Pancreas (tissue), 10 donors: ENCODE data around the gene THOC6. TPM values are rescaled to one million over a fixed set of nuclear protein-coding genes. Genes with fewer than 3 reads are reported as not detected.

ENCODE experiments used
- ATAC-seq, 4 donors: fragments of 200-7000 bp; cut with Tn5 transposase; one replicate each; pipeline versions ENCODE4 v1.8.0 to v1.9.1; 2020; ENCODE audit warnings: mild to moderate bottlenecking in 4 of 4, moderate library complexity in 4 of 4
- DNase-seq, 6 donors: peaks; one replicate each; pipeline ENCODE4 v3.0.0-alpha.2; 2020
- FAIRE-seq: peaks from 2 replicates; lab custom pipeline; 2012; peaks lifted over from hg19 to GRCh38; lab: Jason Lieb, UNC
- H3K27ac ChIP-seq, 4 donors: fragments of 200-600 bp; sonication (generic); 1 replicate in 3 of 4; 2 replicates in 1 of 4; pipeline versions ENCODE4 v1.5.0 to v1.8.0; 2020
- H3K27me3 ChIP-seq, 4 donors: fragments of 200-600 bp; one replicate each; pipeline ENCODE4 v1.8.0; 2021
- H3K36me3 ChIP-seq, 3 donors: fragments of 200-600 bp; sonication (generic) in 1 of 3; one replicate each; pipeline versions ENCODE4 v1.5.0 to v1.8.0; 2020 to 2021
- H3K4me1 ChIP-seq, 3 donors: fragments of 200-600 bp; one replicate each; pipeline ENCODE4 v1.8.0; 2021
- H3K4me3 ChIP-seq, 4 donors: fragments of 200-600 bp; sonication (generic) in 2 of 4; one replicate each; pipeline versions ENCODE4 v1.5.0 to v1.8.0; 2020 to 2021
- H3K9me3 ChIP-seq, 4 donors: fragments of 200-600 bp; one replicate each; pipeline ENCODE4 v1.8.0; 2021
- WGBS, 2 donors: extraction: QIAGEN DNeasy Blood & Tissue Kit; methylation state at CpG; one replicate each; pipeline ENCODE4 v1.1.7; 2013; 5-methylcytosine and 5-hydroxymethylcytosine counted together
- intact Hi-C, 3 donors: fragments of 100-400 bp; cut with DNase I; formaldehyde crosslinking; loops; one replicate each; pipeline versions ENCODE4 v1.11.1 to v1.14.2; 2022
- polyA plus RNA-seq, 2 donors: library from polyadenylated mRNA; stranded (reverse); fragments of 200-250 nt; gene quantifications; one replicate each; pipeline ENCODE4 v1.2.3, GENCODE V29; 2013
- total RNA-seq, 6 donors: library from RNA; stranded (reverse); fragmentation: NEBNext Ultra II Directional in 4 of 6; extraction: Animal tissue kit (Norgen Biotek cat#: 25700) in 4 of 6; gene quantifications; one replicate each; pipeline versions ENCODE4 v1.2.1 to v1.2.4, GENCODE V29; 2021 to 2023
- TF ChIP-seq, protein P1 (sequence below), 4 donors: fragments of 200-600 bp; sonication (generic) in 3 of 4; IDR thresholded peaks; one replicate each; pipeline versions ENCODE4 v1.5.0 to v1.8.0; 2021; ENCODE audit warnings: antibody characterized with exemption in 4 of 4
- donor health status: healthy with polysubstance abuse.
- donor health status: DM: no; HTN: no; CAD: no; lungs with moderate emphysema.
- donor health status: DM: no; HTN: no; CAD: no.
- donor health status: control.
- donor health status: control.
- donor health status: Bipolar disorder and iron deficiency.
- donor health status: DM: yes; HTN: yes; CAD: no.
- donor health status: DM: no; HTN: no; CAD: no.
- donor health status: DM: no; HTN: no; CAD: no.
- donor health status: DM: yes; HTN: yes; CAD: no.

THOC6 gene
- total and polyA plus RNA-seq, 8 donors, result 6.2 to 38.2 (median 8.5) TPM

DNA sequence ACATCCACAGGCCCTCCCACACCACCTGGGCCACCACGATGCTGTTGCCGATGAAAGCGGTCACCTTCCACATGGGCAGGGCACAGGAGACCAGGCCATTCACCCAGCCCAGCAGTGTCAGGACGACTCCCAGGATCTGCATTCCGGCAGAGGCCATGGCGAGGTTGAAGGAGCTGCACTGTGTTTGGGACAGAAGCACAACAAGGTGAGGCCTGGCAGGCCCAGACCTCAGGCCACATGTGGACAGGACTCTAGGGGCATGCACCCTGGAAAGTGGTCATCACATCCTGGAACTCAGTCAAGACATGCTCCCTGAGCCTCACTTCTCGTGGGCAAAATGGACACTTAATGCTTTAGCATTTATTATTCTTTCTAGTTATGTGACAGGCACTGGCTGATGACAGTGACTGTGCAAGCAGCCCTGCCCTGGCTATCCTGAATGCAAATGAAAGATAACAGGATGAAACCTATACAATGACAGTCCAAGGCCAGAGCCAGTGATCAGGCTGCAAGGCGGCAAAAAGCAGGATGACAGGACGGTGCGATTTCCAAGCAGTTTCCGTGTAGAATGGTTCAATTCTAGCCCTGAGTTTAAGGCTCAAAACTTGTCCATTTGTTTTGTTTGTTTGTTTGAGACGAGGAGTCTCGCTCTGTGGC is 7.8 kb upstream of the THOC6 start:
- TF ChIP-seq, protein P1, sequence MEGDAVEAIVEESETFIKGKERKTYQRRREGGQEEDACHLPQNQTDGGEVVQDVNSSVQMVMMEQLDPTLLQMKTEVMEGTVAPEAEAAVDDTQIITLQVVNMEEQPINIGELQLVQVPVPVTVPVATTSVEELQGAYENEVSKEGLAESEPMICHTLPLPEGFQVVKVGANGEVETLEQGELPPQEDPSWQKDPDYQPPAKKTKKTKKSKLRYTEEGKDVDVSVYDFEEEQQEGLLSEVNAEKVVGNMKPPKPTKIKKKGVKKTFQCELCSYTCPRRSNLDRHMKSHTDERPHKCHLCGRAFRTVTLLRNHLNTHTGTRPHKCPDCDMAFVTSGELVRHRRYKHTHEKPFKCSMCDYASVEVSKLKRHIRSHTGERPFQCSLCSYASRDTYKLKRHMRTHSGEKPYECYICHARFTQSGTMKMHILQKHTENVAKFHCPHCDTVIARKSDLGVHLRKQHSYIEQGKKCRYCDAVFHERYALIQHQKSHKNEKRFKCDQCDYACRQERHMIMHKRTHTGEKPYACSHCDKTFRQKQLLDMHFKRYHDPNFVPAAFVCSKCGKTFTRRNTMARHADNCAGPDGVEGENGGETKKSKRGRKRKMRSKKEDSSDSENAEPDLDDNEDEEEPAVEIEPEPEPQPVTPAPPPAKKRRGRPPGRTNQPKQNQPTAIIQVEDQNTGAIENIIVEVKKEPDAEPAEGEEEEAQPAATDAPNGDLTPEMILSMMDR (IDR thresholded peaks at IDR 0.05), result no peak
- no peak overlapping the region for H3K4me3 ChIP-seq
- no peaks in the 10 kb centered on the region for H3K36me3 ChIP-seq
- ATAC-seq (no peak), DNase-seq (no peak), FAIRE-seq (no peak)
- H3K27ac ChIP-seq, result no peak overlapping the region
- H3K4me1 ChIP-seq, result peaks cover 6 to 14% (median 9%) of the 10 kb centered on the region in 3 donors
- WGBS, 2 donors, result 86 to 90% methylated on average over 13 of the region's 13 CpGs
- intact Hi-C loops, result no loop called here
- H3K27me3 ChIP-seq, result no peaks in the 10 kb centered on the region
- no peaks in the 10 kb centered on the region for H3K9me3 ChIP-seq

DNA sequence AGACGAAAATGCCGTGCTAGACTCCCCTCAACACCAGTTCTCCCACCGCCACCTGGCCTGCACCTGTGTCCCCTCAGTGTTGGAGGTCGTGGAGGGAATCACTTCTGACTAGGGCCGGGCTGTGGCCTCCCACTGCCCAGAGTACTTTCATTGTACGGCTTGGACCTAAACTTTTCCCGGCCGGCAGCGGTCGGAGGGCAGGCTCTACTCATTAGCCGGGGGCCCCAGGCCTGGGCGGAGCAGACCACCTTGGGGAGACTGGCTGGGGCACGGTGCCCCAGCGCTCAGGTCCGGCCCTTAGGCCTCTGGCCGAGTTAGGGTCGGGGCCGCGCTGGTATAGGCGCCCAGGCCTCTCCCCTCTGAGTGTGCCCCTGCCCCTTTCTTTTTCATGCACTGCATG is 6.5 kb upstream of the THOC6 start:
- ATAC-seq, result no peak
- TF ChIP-seq, protein P1 (IDR thresholded peaks at IDR 0.05), result no peak

DNA sequence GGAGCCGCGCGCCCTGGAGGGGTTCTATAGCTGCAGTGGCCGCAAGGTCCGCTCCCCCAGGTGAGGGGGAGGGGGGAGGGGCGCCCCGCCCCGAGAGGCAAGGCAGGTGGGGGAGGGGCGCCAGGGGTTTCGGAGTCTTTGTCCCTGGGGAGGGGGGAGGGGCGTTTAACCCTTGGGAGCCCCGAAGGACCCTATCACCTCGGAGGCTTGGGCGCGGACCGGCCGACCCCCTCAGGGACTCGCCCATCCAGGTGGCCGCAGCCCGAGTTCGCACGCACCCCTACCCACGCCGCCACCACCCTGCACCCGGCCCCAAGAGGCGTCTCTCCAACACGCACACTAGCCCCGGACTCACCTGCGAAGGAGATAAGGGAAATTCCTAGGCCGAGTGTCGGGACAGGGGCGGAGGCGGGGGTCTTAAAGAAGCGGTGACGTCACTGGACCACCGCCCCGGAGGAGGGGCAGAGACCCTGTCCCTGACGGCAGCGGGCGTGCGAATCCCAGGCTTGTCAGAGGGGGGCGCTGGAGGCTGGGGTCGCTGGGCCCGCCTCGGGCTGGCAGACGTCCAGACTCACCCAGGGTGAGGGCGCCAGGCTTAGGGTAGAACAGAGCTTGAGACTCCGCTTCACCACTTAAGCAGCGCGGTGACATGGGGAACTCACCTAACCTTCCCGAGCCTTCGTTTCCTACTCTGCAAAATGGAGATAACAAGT is 5.9 kb upstream of the THOC6 start, which contains the start of gene CLDN6:
Gene CLDN6, minus strand, starts transcription at position 390 of the 713 bp plus-strand sequence. CDS start 2,162 bp downstream, outside the sequence.
- DNase-seq (peak in 4 of 6 donors; percentile 57 to 84 (median 80)), FAIRE-seq (no peak), ATAC-seq (no peak)
- intact Hi-C loops, result no loop called here
- H3K9me3 ChIP-seq, result no peaks in the 10 kb centered on the region
- H3K36me3 ChIP-seq, result peaks cover 0 to 3% (median 0%) of the 10 kb centered on the region in 3 donors
- TF ChIP-seq, protein P1 (IDR thresholded peaks at IDR 0.05), result no peak
- H3K27ac ChIP-seq, result no peak within 1 kb of the TSS
- H3K4me1 ChIP-seq, result peaks cover 12 to 24% (median 20%) of the 10 kb centered on the region in 3 donors
- no peak within 1 kb of the TSS for H3K4me3 ChIP-seq
- H3K27me3 ChIP-seq, result no peaks in the 10 kb centered on the region
- 14 to 19% methylated on average over 42 to 51 of the region's 52 CpGs for WGBS, 2 donors

More for the DNA sequence above, 6.5 kb upstream of the THOC6 start:
- no peak overlapping the region for H3K27ac ChIP-seq
- H3K27me3 ChIP-seq, result no peaks in the 10 kb centered on the region
- intact Hi-C loops, result no loop called here
- WGBS, 2 donors, result 89 to 97% methylated on average over 20 of the region's 20 CpGs
- peaks cover 6 to 18% (median 14%) of the 10 kb centered on the region in 3 donors for H3K4me1 ChIP-seq
- FAIRE-seq (no peak), DNase-seq (peak in 2 of 6 donors; percentile 31 to 79)
- no peaks in the 10 kb centered on the region for H3K9me3 ChIP-seq
- no peak overlapping the region for H3K4me3 ChIP-seq
- H3K36me3 ChIP-seq, result peaks cover 0 to 3% (median 0%) of the 10 kb centered on the region in 3 donors

DNA sequence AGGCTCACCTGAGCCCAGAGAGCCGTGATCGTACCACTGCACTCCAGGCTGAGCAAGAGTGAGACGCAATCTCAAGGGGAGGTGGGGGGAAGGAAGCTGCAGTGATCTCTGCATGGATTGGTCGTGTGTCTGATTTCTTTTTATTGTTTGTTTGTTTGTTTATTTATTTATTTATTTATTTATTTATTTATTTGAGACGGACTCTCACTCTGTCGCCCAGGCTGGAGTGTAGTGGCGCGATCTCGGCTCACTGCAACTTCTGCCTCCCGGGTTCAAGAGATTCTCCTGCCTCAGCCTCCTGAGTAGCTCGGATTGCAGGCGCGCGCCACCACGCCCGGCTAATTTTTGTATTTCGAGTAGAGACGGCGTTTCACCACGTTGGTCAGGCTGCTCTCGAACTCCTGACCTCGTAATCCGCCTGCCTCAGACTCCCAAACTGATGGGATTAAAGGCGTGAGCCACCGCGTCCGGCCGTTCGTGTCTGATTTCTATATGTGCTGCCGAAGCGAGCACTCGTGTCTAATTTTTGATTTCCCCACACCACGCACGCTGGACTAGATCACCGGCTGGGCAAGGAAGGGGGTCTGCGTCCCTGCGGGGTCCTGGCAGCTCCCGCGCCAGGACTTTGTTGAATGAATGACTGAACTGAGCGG is 4.1 kb upstream of the THOC6 start:
- H3K9me3 ChIP-seq, result no peaks in the 10 kb centered on the region
- H3K36me3 ChIP-seq, result peaks cover 0 to 3% (median 0%) of the 10 kb centered on the region in 3 donors
- intact Hi-C loops, result no loop called here
- FAIRE-seq (no peak), DNase-seq (no peak), ATAC-seq (no peak)
- no peaks in the 10 kb centered on the region for H3K27me3 ChIP-seq
- peak overlapping the region; percentile 97 to 100 (median 98) for H3K27ac ChIP-seq
- peak overlapping the region in 3 of 4 donors; percentile 64 to 93 (median 87) for H3K4me3 ChIP-seq
- H3K4me1 ChIP-seq, result peaks cover 15 to 32% (median 25%) of the 10 kb centered on the region in 3 donors
- WGBS, 2 donors, result 24 to 32% methylated on average over 37 to 40 of the region's 40 CpGs
- TF ChIP-seq, protein P1 (IDR thresholded peaks at IDR 0.05), result no peak
